Trophoblast cell (in vitro differentiated cells and primary cell): ENCODE data around the gene CD63.
"Not testable (repeated sequence)": the region's sequence is repeated elsewhere in the genome, so short reads cannot be mapped to it uniquely, and the experiment has no call there.

Experiments used
- DNase-seq, 2 donors: peaks; one replicate each; pipeline ENCODE4 v3.0.0-alpha.2; 2016
- H2AFZ ChIP-seq: 2 replicates; pipeline ENCODE4 v1.6.1; 2013; ENCODE audit warnings: low read length, moderate library complexity, mild to moderate bottlenecking; ENCODE audit not compliant: insufficient read depth, poor library complexity
- H2AK5ac ChIP-seq: 2 replicates; pipeline ENCODE4 v1.6.1; 2013; ENCODE audit warnings: mild to moderate bottlenecking, low read length
- H2BK120ac ChIP-seq: 2 replicates; pipeline ENCODE4 v1.6.1; 2013; ENCODE audit warnings: low read length, mild to moderate bottlenecking, moderate library complexity; ENCODE audit not compliant: insufficient read depth, poor library complexity
- H2BK12ac ChIP-seq: 2 replicates; pipeline ENCODE4 v1.6.1; 2013; ENCODE audit warnings: mild to moderate bottlenecking, low read length, moderate library complexity
- H2BK5ac ChIP-seq: 2 replicates; pipeline ENCODE4 v1.6.1; 2013; ENCODE audit warnings: low read length, low read depth, moderate library complexity, mild to moderate bottlenecking; ENCODE audit not compliant: poor library complexity
- H3K14ac ChIP-seq: 2 replicates; pipeline ENCODE4 v1.6.1; 2013; ENCODE audit warnings: mild to moderate bottlenecking, low read length
- H3K18ac ChIP-seq: 2 replicates; pipeline ENCODE4 v1.6.1; 2013; ENCODE audit warnings: mild to moderate bottlenecking, low read length
- H3K23ac ChIP-seq: 2 replicates; pipeline ENCODE4 v1.6.1; 2013; ENCODE audit warnings: low read length
- H3K27ac ChIP-seq: 2 replicates; pipeline ENCODE4 v1.5.1; 2013; ENCODE audit warnings: low read depth, mild to moderate bottlenecking, inconsistent platforms, low read length, moderate library complexity
- H3K27me3 ChIP-seq: 2 replicates; pipeline ENCODE4 v1.6.1; 2013; ENCODE audit warnings: inconsistent platforms, mild to moderate bottlenecking, low read length, moderate library complexity; ENCODE audit not compliant: insufficient read depth
- H3K36me3 ChIP-seq, 2 experiments: 1 replicate in 1 of 2; 2 replicates in 1 of 2; pipeline ENCODE4 v1.6.1; 2013; ENCODE audit warnings: low read length in 2 of 2, mild to moderate bottlenecking in 2 of 2, moderate library complexity in 1 of 2; ENCODE audit not compliant: insufficient read depth in 2 of 2, control insufficient read depth in 1 of 2
- H3K4ac ChIP-seq: 2 replicates; pipeline ENCODE4 v1.6.1; 2013; ENCODE audit warnings: low read depth, mild to moderate bottlenecking, low read length, moderate library complexity
- H3K4me1 ChIP-seq, 2 experiments: 1 replicate in 1 of 2; 2 replicates in 1 of 2; pipeline ENCODE4 v1.6.1; 2013; ENCODE audit warnings: low read length in 2 of 2, mild to moderate bottlenecking in 2 of 2, moderate library complexity in 1 of 2; ENCODE audit not compliant: insufficient read depth in 2 of 2, control insufficient read depth in 1 of 2
- H3K4me2 ChIP-seq: 2 replicates; pipeline ENCODE4 v1.6.1; 2013; ENCODE audit warnings: inconsistent platforms, mild to moderate bottlenecking, low read length, moderate library complexity
- H3K4me3 ChIP-seq: 2 replicates; pipeline ENCODE4 v1.5.1; 2013; ENCODE audit warnings: mild to moderate bottlenecking, low read depth, low read length, inconsistent platforms
- H3K79me1 ChIP-seq: one replicate; pipeline ENCODE4 v1.6.1; 2013; ENCODE audit warnings: low read length
- H3K79me2 ChIP-seq: 2 replicates; pipeline ENCODE4 v1.6.1; 2013; ENCODE audit warnings: low read length, mild to moderate bottlenecking; ENCODE audit not compliant: control insufficient read depth, insufficient read depth, poor library complexity
- H3K9ac ChIP-seq: 2 replicates; pipeline ENCODE4 v1.6.1; 2013; ENCODE audit warnings: mild to moderate bottlenecking, low read length
- H3K9me3 ChIP-seq: 2 replicates; pipeline ENCODE4 v1.6.1; 2013; ENCODE audit warnings: low read depth, mild to moderate bottlenecking, control low read depth, inconsistent platforms, low read length; ENCODE audit not compliant: insufficient read depth
- H4K12ac ChIP-seq: 2 replicates; pipeline ENCODE4 v1.6.1; 2013; ENCODE audit warnings: low read depth, mild to moderate bottlenecking, low read length, moderate library complexity
- H4K8ac ChIP-seq: 2 replicates; pipeline ENCODE4 v1.6.1; 2013; ENCODE audit warnings: low read depth, mild to moderate bottlenecking, low read length, moderate library complexity
- H4K91ac ChIP-seq: one replicate; pipeline ENCODE4 v1.6.1; 2013; ENCODE audit warnings: low read depth, mild to moderate bottlenecking, low read length, moderate library complexity
- WGBS: extraction: QIAGEN DNeasy Blood & Tissue Kit; methylation state at CpG from one replicate; pipeline ENCODE4 v1.1.7; 2013; ENCODE audit warnings: missing lambda C conversion rate; ENCODE audit not compliant: insufficient read length, insufficient coverage; ENCODE audit errors: extremely low coverage; 5-methylcytosine and 5-hydroxymethylcytosine counted together

CD63 gene

DNA sequence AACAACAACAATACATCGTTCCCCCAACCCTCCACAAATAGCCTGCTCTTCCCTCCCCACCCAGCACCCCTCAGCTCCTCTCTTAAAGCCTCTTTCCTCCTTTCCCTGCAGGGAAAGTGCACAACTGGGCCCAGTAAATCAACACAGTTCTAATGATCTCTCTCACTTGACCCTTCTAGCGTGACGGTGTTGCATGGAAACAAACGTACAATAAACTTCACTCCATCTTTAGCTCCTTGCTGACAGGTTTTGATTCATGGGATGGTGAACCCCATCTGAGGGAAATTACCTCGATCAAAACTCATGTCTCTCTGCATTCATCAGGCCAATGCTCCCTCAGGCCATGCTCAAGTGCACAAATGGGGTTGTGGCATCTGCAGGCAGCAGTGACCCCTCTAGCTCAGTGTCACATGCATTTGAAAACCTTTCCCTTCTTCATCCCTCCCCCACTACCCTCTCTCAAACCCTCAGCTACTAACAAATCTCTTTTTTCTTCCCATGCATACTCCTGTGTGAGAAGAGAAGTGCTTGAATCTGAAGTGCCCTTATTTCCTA is 37.0 kb upstream of the CD63 start:
- no peak overlapping the region for H4K91ac ChIP-seq
- H3K27ac ChIP-seq, result no peak overlapping the region
- no peak overlapping the region for H4K8ac ChIP-seq
- H2BK12ac ChIP-seq, result no peak overlapping the region
- H3K79me2 ChIP-seq, result no peaks in the 10 kb centered on the region
- peak overlapping the region; percentile 41 for H3K23ac ChIP-seq
- H3K27me3 ChIP-seq, result no peaks in the 10 kb centered on the region
- no peaks in the 10 kb centered on the region for H3K79me1 ChIP-seq
- no peak overlapping the region for H2AFZ ChIP-seq
- no peaks in the 10 kb centered on the region for H3K4me1 ChIP-seq
- peaks cover 13 to 25% of the 10 kb centered on the region in 2 experiments for H3K36me3 ChIP-seq
- H3K4me2 ChIP-seq, result no peak overlapping the region
- no peak overlapping the region for H2BK5ac ChIP-seq
- H3K18ac ChIP-seq, result no peak overlapping the region
- no peak overlapping the region for H2BK120ac ChIP-seq
- no peak overlapping the region for H4K12ac ChIP-seq
- H3K14ac ChIP-seq, result no peak overlapping the region
- no peak for DNase-seq
- H3K4me3 ChIP-seq, result no peak overlapping the region
- H2AK5ac ChIP-seq, result no peak overlapping the region
- no peak overlapping the region for H3K4ac ChIP-seq
- H3K9me3 ChIP-seq, result no peaks in the 10 kb centered on the region
- no peak overlapping the region for H3K9ac ChIP-seq
- WGBS, result 100% methylated on average over 1 of the region's 5 CpGs

DNA sequence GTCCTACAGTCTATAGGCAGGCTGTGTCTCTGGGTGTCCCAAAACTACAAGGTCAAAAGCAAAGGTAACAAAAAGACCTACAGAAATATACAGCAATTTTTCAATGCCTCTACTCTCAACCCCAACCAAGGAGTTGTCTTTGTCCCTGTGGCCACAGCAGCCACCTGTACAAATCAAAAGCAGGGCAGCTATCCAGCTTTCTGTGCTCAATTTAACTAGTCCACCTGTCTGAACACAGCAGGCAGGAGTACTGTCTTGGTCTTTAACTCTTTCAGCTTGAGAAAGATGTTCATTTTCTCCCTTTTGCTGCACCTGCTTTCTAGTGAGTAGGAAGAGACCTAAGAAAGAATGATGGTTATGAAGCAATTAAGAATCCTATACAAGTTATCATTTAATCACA is 33.8 kb upstream of the CD63 start:
- Histone ChIP-seq H3K9me3 (no peaks in the 10 kb centered on the region), H2BK12ac (no peak overlapping the region), H2BK120ac (no peak overlapping the region), H3K27ac (no peak overlapping the region), H3K18ac (no peak overlapping the region), H3K4ac (no peak overlapping the region), H3K4me1 (no peaks in the 10 kb centered on the region), H3K9ac (no peak overlapping the region), H3K14ac (no peak overlapping the region), H3K79me1 (no peaks in the 10 kb centered on the region), H4K91ac (no peak overlapping the region), H2BK5ac (no peak overlapping the region), H4K12ac (no peak overlapping the region), H2AFZ (no peak overlapping the region), H3K23ac (no peak overlapping the region), H3K4me2 (no peak overlapping the region), H2AK5ac (no peak overlapping the region), H3K79me2 (no peaks in the 10 kb centered on the region), H3K36me3 (peaks cover 29 to 30% of the 10 kb centered on the region in 2 experiments), H4K8ac (no peak overlapping the region), H3K4me3 (no peak overlapping the region), H3K27me3 (no peaks in the 10 kb centered on the region)
- DNase-seq, result no peak

DNA sequence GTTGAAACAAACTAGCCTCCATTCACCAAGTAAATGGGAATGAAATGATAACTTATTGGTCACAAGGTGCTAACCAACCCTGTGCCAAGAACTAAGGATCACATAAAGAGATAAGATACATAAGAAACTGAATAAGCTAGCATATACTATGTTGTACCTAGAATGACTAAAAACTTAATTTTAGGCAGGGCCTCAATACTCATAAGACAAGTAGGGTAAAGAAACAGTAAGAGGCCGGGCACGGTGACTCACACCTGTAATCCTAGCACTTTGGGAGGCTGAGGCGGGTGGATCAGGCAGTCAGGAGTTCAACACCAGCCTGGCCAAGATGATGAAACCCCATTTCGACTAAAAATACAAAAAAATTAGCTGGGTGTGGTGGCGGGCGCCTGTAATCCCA is 31.9 kb upstream of the CD63 start:
- H3K4ac ChIP-seq, result no peak overlapping the region
- H3K14ac ChIP-seq, result no peak overlapping the region
- no peak overlapping the region for H2BK5ac ChIP-seq
- no peak overlapping the region for H4K91ac ChIP-seq
- no peak overlapping the region for H4K12ac ChIP-seq
- H2BK12ac ChIP-seq, result no peak overlapping the region
- H3K27ac ChIP-seq, result no peak overlapping the region
- no peak overlapping the region for H3K4me2 ChIP-seq
- no peaks in the 10 kb centered on the region for H3K27me3 ChIP-seq
- H3K9me3 ChIP-seq, result no peaks in the 10 kb centered on the region
- DNase-seq, result no peak
- WGBS, result no CpG with 5 or more reads among the region's 6 CpGs
- no peaks in the 10 kb centered on the region for H3K79me1 ChIP-seq
- no peak overlapping the region for H2BK120ac ChIP-seq
- H2AK5ac ChIP-seq, result no peak overlapping the region
- no peaks in the 10 kb centered on the region for H3K79me2 ChIP-seq
- no peaks in the 10 kb centered on the region for H3K4me1 ChIP-seq
- H3K36me3 ChIP-seq, result peaks cover 26 to 36% of the 10 kb centered on the region in 2 experiments
- no peak overlapping the region for H2AFZ ChIP-seq
- H3K23ac ChIP-seq, result no peak overlapping the region
- no peak overlapping the region for H3K9ac ChIP-seq
- no peak overlapping the region for H3K4me3 ChIP-seq
- H4K8ac ChIP-seq, result no peak overlapping the region
- H3K18ac ChIP-seq, result no peak overlapping the region

DNA sequence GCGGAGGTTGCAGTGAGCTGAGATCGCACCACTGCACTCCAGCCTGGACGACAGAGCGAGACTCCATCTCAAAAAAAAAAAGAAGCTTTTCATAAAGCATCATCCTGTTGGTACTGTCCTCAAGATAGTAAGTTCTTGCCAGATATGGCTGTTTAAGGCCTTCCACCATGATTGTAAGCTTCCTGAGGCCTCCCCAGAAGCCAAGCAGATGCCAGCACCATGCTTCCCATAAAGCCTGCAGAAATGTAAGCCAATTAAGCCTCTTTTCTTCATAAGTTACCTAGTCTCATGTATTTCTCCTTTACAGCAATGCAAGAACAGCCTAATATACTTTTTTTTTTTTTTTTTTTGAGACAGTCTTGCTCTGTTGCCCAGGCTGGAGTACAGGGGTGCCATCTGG is 29.8 kb upstream of the CD63 start:
- not testable (repeated sequence) for H4K91ac ChIP-seq, H2AK5ac ChIP-seq, H3K4me3 ChIP-seq, H2BK120ac ChIP-seq, H3K4me1 ChIP-seq, H3K27ac ChIP-seq, H3K79me1 ChIP-seq, H3K4ac ChIP-seq, H3K9ac ChIP-seq, H3K14ac ChIP-seq, DNase-seq, H3K18ac ChIP-seq, H3K27me3 ChIP-seq, H2BK5ac ChIP-seq, H4K12ac ChIP-seq, H3K4me2 ChIP-seq, H3K23ac ChIP-seq, H3K79me2 ChIP-seq, H4K8ac ChIP-seq, H2AFZ ChIP-seq, H2BK12ac ChIP-seq, H3K9me3 ChIP-seq
- no CpG with 5 or more reads among the region's 4 CpGs for WGBS
- H3K36me3 ChIP-seq, result peaks cover 27 to 39% of the 10 kb centered on the region in 2 experiments
